ENCODE data around the gene PLBD2.

DNA sequence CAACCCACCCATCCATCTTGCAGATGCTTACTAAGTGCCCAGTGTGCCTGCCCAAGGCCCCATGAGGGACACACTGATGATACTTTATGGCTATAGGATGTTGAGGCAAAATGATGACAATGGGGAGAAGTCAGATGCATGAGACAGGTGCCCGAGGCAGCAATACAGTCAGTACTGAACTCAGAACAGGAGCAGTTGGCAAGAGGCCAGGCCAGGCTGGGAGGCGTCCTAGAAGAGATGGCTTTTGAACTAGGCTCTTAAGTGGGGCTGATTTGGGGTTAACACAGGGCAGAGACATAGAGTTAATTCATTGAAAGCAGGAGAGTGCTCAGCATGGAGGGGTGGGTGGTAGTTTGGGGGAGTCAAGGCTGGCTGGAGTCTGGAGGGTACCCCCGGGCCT lies 15.6 kb downstream of the PLBD2 start:
- no peak for TF ChIP-seq POLR2AphosphoS5 (IDR thresholded peaks at IDR 0.05; ENCODE audit: low read depth, low read length)
- TF ChIP-seq, protein P1, sequence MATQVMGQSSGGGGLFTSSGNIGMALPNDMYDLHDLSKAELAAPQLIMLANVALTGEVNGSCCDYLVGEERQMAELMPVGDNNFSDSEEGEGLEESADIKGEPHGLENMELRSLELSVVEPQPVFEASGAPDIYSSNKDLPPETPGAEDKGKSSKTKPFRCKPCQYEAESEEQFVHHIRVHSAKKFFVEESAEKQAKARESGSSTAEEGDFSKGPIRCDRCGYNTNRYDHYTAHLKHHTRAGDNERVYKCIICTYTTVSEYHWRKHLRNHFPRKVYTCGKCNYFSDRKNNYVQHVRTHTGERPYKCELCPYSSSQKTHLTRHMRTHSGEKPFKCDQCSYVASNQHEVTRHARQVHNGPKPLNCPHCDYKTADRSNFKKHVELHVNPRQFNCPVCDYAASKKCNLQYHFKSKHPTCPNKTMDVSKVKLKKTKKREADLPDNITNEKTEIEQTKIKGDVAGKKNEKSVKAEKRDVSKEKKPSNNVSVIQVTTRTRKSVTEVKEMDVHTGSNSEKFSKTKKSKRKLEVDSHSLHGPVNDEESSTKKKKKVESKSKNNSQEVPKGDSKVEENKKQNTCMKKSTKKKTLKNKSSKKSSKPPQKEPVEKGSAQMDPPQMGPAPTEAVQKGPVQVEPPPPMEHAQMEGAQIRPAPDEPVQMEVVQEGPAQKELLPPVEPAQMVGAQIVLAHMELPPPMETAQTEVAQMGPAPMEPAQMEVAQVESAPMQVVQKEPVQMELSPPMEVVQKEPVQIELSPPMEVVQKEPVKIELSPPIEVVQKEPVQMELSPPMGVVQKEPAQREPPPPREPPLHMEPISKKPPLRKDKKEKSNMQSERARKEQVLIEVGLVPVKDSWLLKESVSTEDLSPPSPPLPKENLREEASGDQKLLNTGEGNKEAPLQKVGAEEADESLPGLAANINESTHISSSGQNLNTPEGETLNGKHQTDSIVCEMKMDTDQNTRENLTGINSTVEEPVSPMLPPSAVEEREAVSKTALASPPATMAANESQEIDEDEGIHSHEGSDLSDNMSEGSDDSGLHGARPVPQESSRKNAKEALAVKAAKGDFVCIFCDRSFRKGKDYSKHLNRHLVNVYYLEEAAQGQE (IDR thresholded peaks at IDR 0.05; ENCODE audit: insufficient read depth in 1 of 2, low read depth in 2 of 2, low read length in 2 of 2) = no peak
- TF ChIP-seq SIN3A (IDR thresholded peaks at IDR 0.05; ENCODE audit: borderline replicate concordance, insufficient read depth, low read length) = no peak
